GM21619 (cell line): Measurements from ENCODE around the gene ISCA1.
"Not testable (repeated sequence)": the region's sequence is repeated elsewhere in the genome, so short reads cannot be mapped to it uniquely, and the experiment has no call there.

Experiments used
- ATAC-seq: cut with Tn5 transposase; IDR thresholded peaks from one replicate; pipeline ENCODE4 v1.9.1; 2021; ENCODE audit not compliant: unreplicated experiment

Gene ISCA1

GRCh38 chr9:86282077-86282978 is at the start of gene ISCA1:
ISCA1 (minus strand) TSS chr9:86282538; CDS start chr9:86282458, 80 bp downstream.
- peak; percentile 81 for ATAC-seq

GRCh38 chr9:86330186-86330585 is 47.8 kb upstream of the ISCA1 start:
- ATAC-seq: no peak

GRCh38 chr9:86329649-86330048 is 47.3 kb upstream of the ISCA1 start:
- ATAC-seq: no peak

- no peak for ATAC-seq
These were observed 45.8 kb upstream of the ISCA1 start for GRCh38 chr9:86328156-86328555.

GRCh38 chr9:86326536-86326935 is 44.2 kb upstream of the ISCA1 start:
- ATAC-seq: no peak

- no peak for ATAC-seq
These were observed 42.6 kb upstream of the ISCA1 start for GRCh38 chr9:86324901-86325300.

GRCh38 chr9:86324308-86324707 is 42.0 kb upstream of the ISCA1 start:
- ATAC-seq: no peak

- no peak for ATAC-seq
These were observed 40.8 kb upstream of the ISCA1 start for GRCh38 chr9:86322973-86323644.

GRCh38 chr9:86321373-86321772 is 39.0 kb upstream of the ISCA1 start:
- ATAC-seq: no peak

- no peak for ATAC-seq
These were observed 35.8 kb upstream of the ISCA1 start for GRCh38 chr9:86318187-86318586.

GRCh38 chr9:86315078-86315477 is 32.7 kb upstream of the ISCA1 start:
- ATAC-seq: no peak

GRCh38 chr9:86312959-86313358 is 30.6 kb upstream of the ISCA1 start:
- not testable (repeated sequence) for ATAC-seq

GRCh38 chr9:86308687-86309086 is 26.3 kb upstream of the ISCA1 start:
- no peak for ATAC-seq

- ATAC-seq: no peak
These were observed 21.9 kb upstream of the ISCA1 start for GRCh38 chr9:86304236-86304730.

GRCh38 chr9:86303316-86303975 is 21.1 kb upstream of the ISCA1 start:
- ATAC-seq: no peak

- ATAC-seq: no peak
These were observed 19.3 kb upstream of the ISCA1 start for GRCh38 chr9:86301686-86302085.

- no peak for ATAC-seq
These were observed 18.4 kb upstream of the ISCA1 start for GRCh38 chr9:86300701-86301100.

- ATAC-seq: no peak
These were observed 16.5 kb upstream of the ISCA1 start for GRCh38 chr9:86298873-86299272.

- ATAC-seq: not testable (repeated sequence)
These were observed 8.0 kb upstream of the ISCA1 start for GRCh38 chr9:86290341-86290740.

- no peak for ATAC-seq
These were observed 6.3 kb upstream of the ISCA1 start for GRCh38 chr9:86288499-86289198.

GRCh38 chr9:86287013-86287412 is 4.7 kb upstream of the ISCA1 start:
- ATAC-seq: no peak
